ENCODE results near the gene UPF2.

GRCh38 chr10:11884706-11885423, 157.7 kb downstream of the UPF2 start:
- TF ChIP-seq CTCF (IDR thresholded peaks at IDR 0.05; ENCODE audit: low read depth, low read length), result no peak
- TF ChIP-seq EZH2phosphoT487 (IDR thresholded peaks at IDR 0.05; ENCODE audit: low read depth), result no peak

Measured in OCI-LY3 (cell line).